ENCODE data around the gene CTF1.

Gene CTF1

GRCh38 chr16:30951750-30952149 lies 55.3 kb downstream of the CTF1 start:
- DNase-seq (ENCODE audit: extremely low read depth in 1 of 2, low read depth in 1 of 2), result no peak

DNA sequence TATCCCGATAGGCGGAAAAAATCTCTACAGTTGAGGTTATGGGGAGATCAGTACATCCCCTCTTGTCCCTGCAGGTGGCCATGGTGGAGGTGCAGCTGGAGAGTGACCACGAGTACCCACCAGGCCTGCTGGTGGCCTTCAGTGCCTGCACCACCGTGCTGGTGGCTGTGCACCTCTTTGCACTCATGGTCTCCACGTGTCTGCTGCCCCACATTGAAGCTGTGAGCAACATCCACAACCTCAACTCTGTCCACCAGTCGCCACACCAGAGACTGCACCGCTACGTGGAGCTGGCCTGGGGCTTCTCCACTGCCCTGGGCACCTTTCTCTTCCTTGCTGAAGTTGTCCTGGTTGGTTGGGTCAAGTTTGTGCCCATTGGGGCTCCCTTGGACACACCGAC lies 56.7 kb downstream of the CTF1 start:
- DNase-seq (ENCODE audit: extremely low read depth in 1 of 2, low read depth in 1 of 2), result no peak
